MCF 10A (cell line): Measurements from ENCODE around the gene PIK3AP1. TPM values are rescaled to one million over a fixed set of nuclear protein-coding genes. Genes with fewer than 3 reads are reported as not detected.

Experiments
- BruUV-seq: library from RNA; stranded (reverse); fragments of 400-500 nt; replicated peaks from 2 replicates; lab custom pipeline; 2021; lab: Mats Ljungman, UMichigan
- CTCF ChIA-PET: fragments of 300-600 bp; sonication (Branson Sonifier 250); formaldehyde crosslinking; extraction: SDS; loops from one replicate; lab custom pipeline; 2021; ENCODE audit warnings: antibody characterized with exemption, inconsistent platforms; lab: Yijun Ruan, JAX
- POLR2A ChIA-PET: fragments of 300-600, 350-650 bp; sonication (Branson Sonifier 250); formaldehyde crosslinking; extraction: SDS; loops from one replicate; lab custom pipeline; 2020; ENCODE audit warnings: antibody characterized with exemption, inconsistent platforms; lab: Yijun Ruan, JAX
- DNase-seq: peaks from one replicate; pipeline ENCODE4 v3.0.0-alpha.2; 2018; ENCODE audit not compliant: unreplicated experiment
- H3K27ac Mint-ChIP-seq: one replicate; pipeline ENCODE4 v1.8.0; 2022; ENCODE audit warnings: mild to moderate bottlenecking, low read depth, mixed read lengths; ENCODE audit not compliant: unreplicated experiment
- H3K27me3 Mint-ChIP-seq: one replicate; pipeline ENCODE4 v1.8.0; 2022; ENCODE audit warnings: mixed read lengths; ENCODE audit not compliant: insufficient read depth, unreplicated experiment
- H3K36me3 Mint-ChIP-seq: one replicate; pipeline ENCODE4 v1.8.0; 2022; ENCODE audit warnings: mild to moderate bottlenecking, moderate library complexity, mixed read lengths; ENCODE audit not compliant: insufficient read depth, unreplicated experiment
- H3K4me1 Mint-ChIP-seq: one replicate; pipeline ENCODE4 v1.8.0; 2022; ENCODE audit warnings: mixed read lengths; ENCODE audit not compliant: insufficient read depth, unreplicated experiment
- H3K4me3 Mint-ChIP-seq: one replicate; pipeline ENCODE4 v1.8.0; 2022; ENCODE audit warnings: mild to moderate bottlenecking, moderate library complexity, mixed read lengths; ENCODE audit not compliant: unreplicated experiment
- H3K9me3 Mint-ChIP-seq: one replicate; pipeline ENCODE4 v1.8.0; 2022; ENCODE audit warnings: mixed read lengths; ENCODE audit not compliant: unreplicated experiment
- intact Hi-C: fragments of 100-400 bp; cut with micrococcal nuclease; formaldehyde crosslinking; loops from 2 replicates; pipeline ENCODE4 v1.14.1; 2022
- total RNA-seq: library from RNA; stranded (reverse); gene quantifications from 2 replicates; pipeline ENCODE4 v1.2.3, GENCODE V29; 2022
- TF ChIP-seq, protein P1 (sequence below): fragments of 200-600 bp; IDR thresholded peaks from one replicate; pipeline ENCODE4 v1.8.0; 2022; ENCODE audit warnings: antibody characterized with exemption, mild to moderate bottlenecking; ENCODE audit not compliant: unreplicated experiment

Gene PIK3AP1
- total RNA-seq, 1 experiment from 2014 or later = not detected

DNA sequence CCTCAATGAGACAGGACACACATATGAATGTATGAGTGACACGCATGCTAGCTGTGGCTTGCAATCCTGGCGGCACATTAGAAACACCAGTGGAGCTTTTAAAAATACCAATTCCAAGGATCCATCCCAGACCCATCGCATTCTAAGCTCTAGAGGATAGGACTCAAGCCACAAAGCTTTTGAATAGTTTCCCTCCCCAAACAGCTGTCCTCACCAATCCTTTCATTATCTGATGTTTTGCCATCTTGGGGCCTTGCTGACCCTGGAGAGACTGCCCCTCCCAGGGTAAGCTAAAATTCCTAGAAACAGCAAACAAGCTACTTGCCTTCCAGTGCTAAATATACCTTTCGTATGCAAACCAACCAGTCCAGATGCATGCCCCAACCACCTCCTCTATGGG is 124.6 kb downstream of the PIK3AP1 start:
- Mint-ChIP-seq H3K9me3 (no peaks in the 10 kb centered on the region), H3K36me3 (no peaks in the 10 kb centered on the region), H3K4me1 (no peaks in the 10 kb centered on the region), H3K27me3 (no peaks in the 10 kb centered on the region), H3K4me3 (no peak overlapping the region), H3K27ac (no peak overlapping the region)
- TF ChIP-seq, protein P1, sequence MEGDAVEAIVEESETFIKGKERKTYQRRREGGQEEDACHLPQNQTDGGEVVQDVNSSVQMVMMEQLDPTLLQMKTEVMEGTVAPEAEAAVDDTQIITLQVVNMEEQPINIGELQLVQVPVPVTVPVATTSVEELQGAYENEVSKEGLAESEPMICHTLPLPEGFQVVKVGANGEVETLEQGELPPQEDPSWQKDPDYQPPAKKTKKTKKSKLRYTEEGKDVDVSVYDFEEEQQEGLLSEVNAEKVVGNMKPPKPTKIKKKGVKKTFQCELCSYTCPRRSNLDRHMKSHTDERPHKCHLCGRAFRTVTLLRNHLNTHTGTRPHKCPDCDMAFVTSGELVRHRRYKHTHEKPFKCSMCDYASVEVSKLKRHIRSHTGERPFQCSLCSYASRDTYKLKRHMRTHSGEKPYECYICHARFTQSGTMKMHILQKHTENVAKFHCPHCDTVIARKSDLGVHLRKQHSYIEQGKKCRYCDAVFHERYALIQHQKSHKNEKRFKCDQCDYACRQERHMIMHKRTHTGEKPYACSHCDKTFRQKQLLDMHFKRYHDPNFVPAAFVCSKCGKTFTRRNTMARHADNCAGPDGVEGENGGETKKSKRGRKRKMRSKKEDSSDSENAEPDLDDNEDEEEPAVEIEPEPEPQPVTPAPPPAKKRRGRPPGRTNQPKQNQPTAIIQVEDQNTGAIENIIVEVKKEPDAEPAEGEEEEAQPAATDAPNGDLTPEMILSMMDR = no peak
- POLR2A ChIA-PET = interaction anchor here (0.5 to 0.6 kb wide), 2 partner anchors 9 to 10 kb away, joined by 3 read pairs; no protein-coding TSS in a partner anchor
- CTCF ChIA-PET = interaction anchor here (0.8 kb wide), 2 partner anchors 102 to 220 kb away, joined by 3 read pairs; no protein-coding TSS in a partner anchor
- intact Hi-C loops = no loop called here
- no peak for DNase-seq
- BruUV-seq = no TSS peak

DNA sequence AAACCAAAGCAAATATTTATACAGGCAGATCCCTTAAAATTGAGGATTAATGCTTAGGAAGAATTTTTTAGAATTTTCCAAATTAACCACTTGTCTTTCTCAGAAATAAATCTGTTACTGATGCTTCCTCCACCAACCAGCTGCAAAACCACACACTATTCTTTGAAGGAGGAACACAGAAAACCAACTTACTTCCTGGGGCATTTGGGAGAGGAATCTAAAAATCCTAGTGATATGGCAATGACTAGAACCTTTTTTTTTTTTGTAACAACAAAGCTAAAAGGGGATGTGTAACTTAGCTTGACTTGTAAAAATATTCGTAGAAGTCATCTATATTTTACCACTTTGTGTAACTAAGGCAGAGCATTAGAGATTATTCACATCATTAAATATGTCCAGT is 128.4 kb downstream of the PIK3AP1 start:
- Mint-ChIP-seq H3K4me3 (no peak overlapping the region), H3K27ac (no peak overlapping the region), H3K27me3 (no peaks in the 10 kb centered on the region), H3K36me3 (no peaks in the 10 kb centered on the region), H3K4me1 (no peaks in the 10 kb centered on the region), H3K9me3 (no peaks in the 10 kb centered on the region)
- TF ChIP-seq, protein P1 = no peak
- ChIA-PET POLR2A (interaction anchor here (0.6 kb wide), 2 partner anchors 49 to 218 kb away, joined by 3 read pairs; no protein-coding TSS in a partner anchor), CTCF (interaction anchor here (0.5 to 1.1 kb wide), 2 partner anchors 12 to 234 kb away, joined by 3 to 4 read pairs; no protein-coding TSS in a partner anchor)
- intact Hi-C loops = no loop called here
- BruUV-seq = no TSS peak
- DNase-seq = no peak

DNA sequence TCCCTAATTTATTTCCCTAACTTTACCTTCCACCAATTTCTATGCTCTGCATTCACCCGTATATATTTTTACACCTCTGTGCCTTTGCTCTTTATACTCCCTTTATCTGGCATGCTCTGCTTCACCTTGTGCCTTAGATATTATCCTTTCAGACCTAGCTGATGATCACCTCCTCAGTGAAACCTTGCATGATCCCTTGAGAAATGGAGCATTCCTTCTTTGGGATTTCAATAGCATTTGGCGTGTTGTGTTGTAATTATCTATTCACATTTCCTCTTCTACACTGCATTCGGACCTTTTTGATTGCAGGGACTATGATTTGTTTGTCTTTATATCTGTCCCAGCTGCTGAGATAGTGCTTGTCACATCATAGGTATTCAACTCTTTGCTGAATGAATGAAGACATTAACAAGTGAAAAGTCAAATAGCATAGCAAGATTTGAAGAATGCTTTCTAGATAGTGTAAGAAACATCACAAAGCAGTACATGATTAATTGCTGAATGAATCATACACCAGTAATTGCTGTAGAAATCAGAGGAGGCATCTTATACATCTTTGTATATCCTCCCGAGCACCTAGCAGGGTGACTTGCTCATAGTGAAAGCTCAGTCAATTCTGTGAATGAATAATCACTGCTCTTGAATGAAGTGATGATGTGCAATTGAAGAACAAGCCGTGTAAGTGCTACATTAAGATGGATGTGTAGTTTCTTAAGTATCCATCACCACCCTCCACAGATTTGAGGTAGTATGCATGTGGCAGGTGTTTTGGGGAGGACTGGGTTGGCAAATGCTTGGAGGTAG is 131.5 kb downstream of the PIK3AP1 start:
- Mint-ChIP-seq H3K36me3 (no peaks in the 10 kb centered on the region), H3K9me3 (no peaks in the 10 kb centered on the region), H3K4me1 (peaks cover 8% of the 10 kb centered on the region), H3K27me3 (no peaks in the 10 kb centered on the region), H3K4me3 (no peak overlapping the region), H3K27ac (no peak overlapping the region)
- intact Hi-C loops = no loop called here
- TF ChIP-seq, protein P1 = no peak
- BruUV-seq = no TSS peak
- no peak for DNase-seq
- CTCF ChIA-PET = interaction anchor here (0.5 kb wide), 1 partner anchor 132 kb away, joined by 4 read pairs; no protein-coding TSS in a partner anchor
- POLR2A ChIA-PET = interaction anchor here (0.7 kb wide), 1 partner anchor 1126 kb away, joined by 3 read pairs; no protein-coding TSS in a partner anchor

DNA sequence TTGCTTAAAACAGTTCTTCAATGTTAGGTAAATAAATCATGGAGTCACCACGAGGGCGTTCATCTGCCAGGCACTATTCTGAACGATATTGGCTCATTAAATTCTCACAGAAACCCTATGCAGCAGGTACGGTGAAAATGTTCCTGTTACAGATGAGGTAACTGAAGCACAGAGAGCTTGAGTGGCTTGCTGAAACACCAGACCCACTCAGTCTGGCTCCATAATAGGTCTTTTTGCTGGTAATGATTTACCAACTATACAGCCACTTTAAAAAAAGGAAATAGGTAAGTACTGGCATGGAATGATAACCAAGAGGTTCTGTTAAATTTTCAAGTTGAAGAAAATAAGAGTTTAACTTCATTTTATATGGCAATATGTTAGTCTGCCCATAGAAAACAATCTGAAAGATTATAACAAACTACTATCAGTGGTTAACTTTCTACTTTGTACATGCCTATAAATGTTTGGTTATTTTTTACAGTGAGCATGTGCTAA is 132.2 kb downstream of the PIK3AP1 start:
- no peak for DNase-seq
- no peak overlapping the region for H3K27ac Mint-ChIP-seq
- H3K36me3 Mint-ChIP-seq = no peaks in the 10 kb centered on the region
- TF ChIP-seq, protein P1 = no peak
- ChIA-PET CTCF (interaction anchor here (0.8 kb wide), 1 partner anchor 11 kb away, joined by 3 read pairs; no protein-coding TSS in a partner anchor), POLR2A (interaction anchor here (0.8 to 1.6 kb wide), 6 partner anchors 9 to 245 kb away, joined by 3 to 7 read pairs (median 5); no protein-coding TSS in a partner anchor)
- intact Hi-C loops = no loop called here
- no TSS peak for BruUV-seq
- H3K4me3 Mint-ChIP-seq = no peak overlapping the region
- peaks cover 12% of the 10 kb centered on the region for H3K4me1 Mint-ChIP-seq
- no peaks in the 10 kb centered on the region for H3K9me3 Mint-ChIP-seq
- no peaks in the 10 kb centered on the region for H3K27me3 Mint-ChIP-seq
